ENCODE measurements around the gene ADAT2. TPM values are rescaled to one million over a fixed set of nuclear protein-coding genes. Genes with fewer than 3 reads are reported as not detected.

ADAT2 gene
- total and polyA plus RNA-seq, 2 of the 13 experiments (the other 11 are each of a cell fraction or from before 2014, with no cell fraction given) = 10.5 to 18.3 TPM

DNA sequence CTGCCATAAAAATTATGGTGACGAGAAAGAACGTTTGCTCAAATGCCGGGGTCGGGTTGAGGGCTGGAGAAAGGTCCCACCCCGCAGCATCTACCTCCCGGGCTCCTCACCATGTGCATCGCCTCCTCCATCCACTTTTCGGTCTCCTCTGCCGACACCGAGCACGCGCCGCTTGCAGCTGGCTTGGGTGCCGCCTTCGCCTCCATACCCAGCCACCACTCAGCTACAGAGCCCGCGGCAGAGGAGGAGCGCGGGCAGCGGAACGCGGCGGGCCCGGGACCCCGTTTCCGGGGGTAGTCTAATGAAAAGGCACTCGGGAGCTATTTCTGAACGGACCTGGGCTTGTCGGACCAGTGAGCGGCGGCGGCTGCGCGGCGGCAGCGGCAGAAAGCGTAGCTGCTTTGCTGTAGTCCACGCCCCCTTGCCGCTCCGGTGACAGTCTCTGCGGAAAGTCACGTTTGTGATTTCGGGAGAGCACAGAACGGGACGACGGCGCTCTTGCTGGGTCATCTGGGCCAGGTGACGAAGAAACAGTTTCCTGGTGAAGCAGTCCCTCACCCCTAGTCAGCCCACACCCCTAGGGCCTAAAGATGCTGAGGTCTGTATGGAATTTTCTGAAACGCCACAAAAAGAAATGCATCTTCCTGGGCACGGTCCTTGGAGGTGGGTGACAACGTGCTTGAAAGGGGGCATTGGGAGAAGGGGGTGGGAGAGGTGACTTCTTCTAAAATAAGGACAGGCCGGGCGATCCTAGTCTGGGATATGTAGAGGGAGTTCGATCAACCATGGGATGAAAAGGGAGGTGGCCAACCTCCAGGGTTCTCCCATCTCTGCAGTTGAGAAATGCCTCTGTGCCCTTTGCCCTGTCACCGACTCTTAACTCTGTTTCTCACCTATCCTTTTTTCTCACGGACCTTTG lies at the start of gene ADAT2, which contains the start of gene PEX3 (continued):
- TF ChIP-seq, protein P1, sequence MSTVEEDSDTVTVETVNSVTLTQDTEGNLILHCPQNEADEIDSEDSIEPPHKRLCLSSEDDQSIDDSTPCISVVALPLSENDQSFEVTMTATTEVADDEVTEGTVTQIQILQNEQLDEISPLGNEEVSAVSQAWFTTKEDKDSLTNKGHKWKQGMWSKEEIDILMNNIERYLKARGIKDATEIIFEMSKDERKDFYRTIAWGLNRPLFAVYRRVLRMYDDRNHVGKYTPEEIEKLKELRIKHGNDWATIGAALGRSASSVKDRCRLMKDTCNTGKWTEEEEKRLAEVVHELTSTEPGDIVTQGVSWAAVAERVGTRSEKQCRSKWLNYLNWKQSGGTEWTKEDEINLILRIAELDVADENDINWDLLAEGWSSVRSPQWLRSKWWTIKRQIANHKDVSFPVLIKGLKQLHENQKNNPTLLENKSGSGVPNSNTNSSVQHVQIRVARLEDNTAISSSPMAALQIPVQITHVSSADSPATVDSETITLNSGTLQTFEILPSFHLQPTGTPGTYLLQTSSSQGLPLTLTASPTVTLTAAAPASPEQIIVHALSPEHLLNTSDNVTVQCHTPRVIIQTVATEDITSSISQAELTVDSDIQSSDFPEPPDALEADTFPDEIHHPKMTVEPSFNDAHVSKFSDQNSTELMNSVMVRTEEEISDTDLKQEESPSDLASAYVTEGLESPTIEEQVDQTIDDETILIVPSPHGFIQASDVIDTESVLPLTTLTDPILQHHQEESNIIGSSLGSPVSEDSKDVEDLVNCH (CRISPR knock-in tag; IDR thresholded peaks at IDR 0.05) = no peak
- TF ChIP-seq ZNF317 (CRISPR knock-in tag; IDR thresholded peaks at IDR 0.05) = peak; percentile 86
- 0 out of 2 replicates have a peak, but pooled peaks have one; percentile 29 for TF ChIP-seq MTF2 (CRISPR knock-in tag; IDR thresholded peaks at IDR 0.05; ENCODE audit: borderline replicate concordance)
- TF ChIP-seq ZSCAN9 (CRISPR knock-in tag; IDR thresholded peaks at IDR 0.05; ENCODE audit: borderline replicate concordance) = peak; percentile 98
- TF ChIP-seq, protein P2, sequence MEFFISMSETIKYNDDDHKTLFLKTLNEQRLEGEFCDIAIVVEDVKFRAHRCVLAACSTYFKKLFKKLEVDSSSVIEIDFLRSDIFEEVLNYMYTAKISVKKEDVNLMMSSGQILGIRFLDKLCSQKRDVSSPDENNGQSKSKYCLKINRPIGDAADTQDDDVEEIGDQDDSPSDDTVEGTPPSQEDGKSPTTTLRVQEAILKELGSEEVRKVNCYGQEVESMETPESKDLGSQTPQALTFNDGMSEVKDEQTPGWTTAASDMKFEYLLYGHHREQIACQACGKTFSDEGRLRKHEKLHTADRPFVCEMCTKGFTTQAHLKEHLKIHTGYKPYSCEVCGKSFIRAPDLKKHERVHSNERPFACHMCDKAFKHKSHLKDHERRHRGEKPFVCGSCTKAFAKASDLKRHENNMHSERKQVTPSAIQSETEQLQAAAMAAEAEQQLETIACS (CRISPR knock-in tag; IDR thresholded peaks at IDR 0.05) = peak; percentile 62
- peak; percentile 98 for TF ChIP-seq MIER3 (CRISPR knock-in tag; IDR thresholded peaks at IDR 0.05; ENCODE audit: borderline replicate concordance)
- TF ChIP-seq HNF4G (IDR thresholded peaks at IDR 0.05; ENCODE audit: borderline replicate concordance, low read depth, low read length) = peak; percentile 73
- peak; percentile 76; the same call in 1 of the 2 replicates for TF ChIP-seq HNF4G (CRISPR knock-in tag; IDR thresholded peaks at IDR 0.05; ENCODE audit: borderline replicate concordance, low read depth)
- peak; percentile 96 for TF ChIP-seq ZNF256 (CRISPR knock-in tag; conservative IDR thresholded peaks at IDR 0.05)
- TF ChIP-seq NFKB2 (CRISPR knock-in tag; IDR thresholded peaks at IDR 0.05; ENCODE audit: borderline replicate concordance) = peak; percentile 97; the same call in 1 of the 2 replicates
- TF ChIP-seq POGK (CRISPR knock-in tag; conservative IDR thresholded peaks at IDR 0.05) = peak; percentile 99
- TF ChIP-seq KLF6 (CRISPR knock-in tag; IDR thresholded peaks at IDR 0.05) = peak; percentile 97
- TF ChIP-seq REST (IDR thresholded peaks at IDR 0.05; ENCODE audit: borderline replicate concordance in 1 of 2, low read depth in 1 of 2, low read length in 2 of 2) = peak in 1 of 2 experiments; percentile 83; a peak in 2 of 4 replicates
- peak; percentile 98 for TF ChIP-seq TAF15 (IDR thresholded peaks at IDR 0.05; ENCODE audit: low read depth, low read length, poor library complexity, severe bottlenecking)
- peak; percentile 99 for TF ChIP-seq ZNF615 (CRISPR knock-in tag; IDR thresholded peaks at IDR 0.05; ENCODE audit: borderline replicate concordance)
- peak; percentile 99 for TF ChIP-seq ZBTB25 (CRISPR knock-in tag; IDR thresholded peaks at IDR 0.05)
- TF ChIP-seq ZNF598 (CRISPR knock-in tag; IDR thresholded peaks at IDR 0.05; ENCODE audit: borderline replicate concordance) = peak; percentile 99
